A549 (cell line): ENCODE data around the gene ZNF423. TPM values are rescaled to one million over a fixed set of nuclear protein-coding genes. Genes with fewer than 3 reads are reported as not detected.
A peak's percentile ranks its signal among the peaks of the same experiment; 100 is the strongest.

Source experiments
- ATAC-seq, 2 experiments: fragments of 200-7000 bp in 1 of 2; fragments of >200 bp in 1 of 2; cut with Nextera tagmentation in 1 of 2; cut with Tn5 transposase in 1 of 2; 3 replicates each; pipeline versions ENCODE4 v1.8.0 to v1.9.1; 2018 to 2020; ENCODE audit warnings: mild to moderate bottlenecking in 1 of 2, moderate library complexity in 1 of 2
- CTCF ChIA-PET: fragments of 300-600 bp; sonication (Branson Sonifier 250); formaldehyde crosslinking; extraction: SDS; loops from one replicate; lab custom pipeline; 2021; ENCODE audit warnings: antibody characterized with exemption, inconsistent platforms; lab: Yijun Ruan, JAX
- POLR2A ChIA-PET: fragments of 350-600 bp; formaldehyde crosslinking; extraction: SDS; loops from one replicate; lab custom pipeline; 2021; ENCODE audit warnings: antibody characterized with exemption, inconsistent platforms; lab: Yijun Ruan, JAX
- DNase-seq, 2 experiments: peaks; one replicate each; pipeline versions ENCODE4 v3.0.0 to v3.0.0-alpha.2; 2011 to 2016; ENCODE audit warnings: low read depth in 1 of 2, low spot score in 1 of 2
- FAIRE-seq: peaks from 2 replicates; lab custom pipeline; 2011; peaks lifted over from hg19 to GRCh38; lab: Jason Lieb, UNC
- H3K27ac ChIP-seq, 2 experiments: fragments of >200 bp; sonication (Bioruptor Twin); formaldehyde crosslinking; 3 replicates each; pipeline ENCODE4 v1.5.1; 2016 to 2017
- H3K4me1 ChIP-seq: fragments of >200 bp; sonication (Bioruptor Twin); formaldehyde crosslinking; 3 replicates; pipeline ENCODE4 v1.6.1; 2016
- H3K4me2 ChIP-seq: fragments of >200 bp; sonication (Bioruptor Twin); formaldehyde crosslinking; 3 replicates; pipeline ENCODE4 v1.6.1; 2016
- H3K4me3 ChIP-seq: fragments of >200 bp; sonication (Bioruptor Twin); formaldehyde crosslinking; 3 replicates; pipeline ENCODE4 v1.5.1; 2016
- H3K9me3 ChIP-seq: fragments of >200 bp; sonication (Bioruptor Twin); formaldehyde crosslinking; 3 replicates; pipeline ENCODE4 v1.6.1; 2016
- BHLHE40 ChIP-seq: IDR thresholded peaks from 2 replicates; pipeline ENCODE4 v1.6.1; 2012; ENCODE audit warnings: low read depth, low read length, inconsistent platforms
- FOSL2 ChIP-seq, 2 experiments: fragments of 450-650 bp in 1 of 2; fragments of >200 bp in 1 of 2; sonication (Bioruptor Twin) in 1 of 2; formaldehyde crosslinking; IDR thresholded peaks; 2 replicates each; pipeline versions ENCODE4 v1.5.0 to v1.6.1; 2016 to 2020; ENCODE audit warnings: mild to moderate bottlenecking in 1 of 2, moderate library complexity in 1 of 2
- GATA3 ChIP-seq: IDR thresholded peaks from 2 replicates; pipeline ENCODE4 v1.6.1; 2012; ENCODE audit warnings: borderline replicate concordance
- HDAC2 ChIP-seq: fragments of 200-600 bp; sonication (generic); IDR thresholded peaks from 2 replicates; pipeline ENCODE4 v1.6.1; 2016
- HOXA7 ChIP-seq: fragments of 250-450 bp; sonication (Bioruptor Pico); IDR thresholded peaks from 2 replicates; pipeline ENCODE4 v1.5.0; 2020; ENCODE audit warnings: mild to moderate bottlenecking, moderate library complexity
- HOXB5 ChIP-seq: fragments of 250-450 bp; sonication (Bioruptor Pico); IDR thresholded peaks from 2 replicates; pipeline ENCODE4 v1.5.0; 2020; ENCODE audit warnings: mild to moderate bottlenecking, moderate library complexity
- JUNB ChIP-seq: fragments of >200 bp; sonication (Bioruptor Twin); formaldehyde crosslinking; IDR thresholded peaks from 2 replicates; pipeline ENCODE4 v1.6.1; 2016
- MAFK ChIP-seq: fragments of 450-650 bp; IDR thresholded peaks from 2 replicates; pipeline ENCODE4 v1.6.1; 2014; ENCODE audit not compliant: partially characterized antibody
- PHF8 ChIP-seq: fragments of 200-600 bp; sonication (generic); IDR thresholded peaks from 2 replicates; pipeline ENCODE4 v1.6.1; 2016; ENCODE audit warnings: low read depth, mild to moderate bottlenecking, antibody characterized with exemption, moderate library complexity, borderline replicate concordance
- RAD21 ChIP-seq, 2 experiments: fragments of >200 bp in 1 of 2; sonication (Bioruptor Twin) in 1 of 2; formaldehyde crosslinking in 1 of 2; IDR thresholded peaks in 1 of 2; conservative IDR thresholded peaks in 1 of 2; 2 replicates in 1 of 2; 3 replicates in 1 of 2; pipeline ENCODE4 v1.6.1; 2012 to 2018; ENCODE audit warnings: inconsistent platforms in 1 of 2
- RFX5 ChIP-seq: fragments of 450-650 bp; IDR thresholded peaks from 2 replicates; pipeline ENCODE4 v1.7.1; 2014; ENCODE audit warnings: antibody characterized with exemption, mild to moderate bottlenecking, moderate library complexity
- RNF2 ChIP-seq: fragments of 200-600 bp; sonication (generic); IDR thresholded peaks from 2 replicates; pipeline ENCODE4 v1.6.1; 2016; ENCODE audit warnings: low read depth, mild to moderate bottlenecking, antibody characterized with exemption, moderate library complexity, borderline replicate concordance
- SREBF2 ChIP-seq: fragments of 450-650 bp; IDR thresholded peaks from 2 replicates; pipeline ENCODE4 v1.6.1; 2014; ENCODE audit warnings: mild to moderate bottlenecking, moderate library complexity
- ZC3H11A ChIP-seq: fragments of 450-650 bp; IDR thresholded peaks from 2 replicates; pipeline ENCODE4 v1.6.1; 2014; ENCODE audit warnings: antibody characterized with exemption, mild to moderate bottlenecking
- ZFP36 ChIP-seq: fragments of 450-650 bp; IDR thresholded peaks from 2 replicates; pipeline ENCODE4 v1.6.1; 2014; ENCODE audit warnings: borderline replicate concordance; ENCODE audit not compliant: partially characterized antibody
- WGBS: methylation state at CpG from one replicate; pipeline ENCODE4 v1.1.6; 2017; ENCODE audit errors: missing lambda C conversion rate; 5-methylcytosine and 5-hydroxymethylcytosine counted together
- polyA plus RNA-seq, 4 experiments: library from polyadenylated mRNA; depleted of rRNA in 3 of 4; stranded (reverse); fragments of >200 nt; fragmentation: RNase III in 1 of 4; extraction: RNeasy Plus Mini Kit Qiagen cat#74134 plus additional on column Dnase treatment in 1 of 4; gene quantifications; 2 replicates in 3 of 4; 3 replicates in 1 of 4; pipeline ENCODE4 v1.2.3, GENCODE V29; 2011 to 2017
- TF ChIP-seq, protein P1 (sequence below): fragments of 250-450 bp; sonication (Bioruptor Pico); IDR thresholded peaks from 2 replicates; pipeline ENCODE4 v1.5.0; 2021; ENCODE audit warnings: mild to moderate bottlenecking, moderate library complexity, borderline replicate concordance
- TF ChIP-seq, protein P2 (sequence below): IDR thresholded peaks from 2 replicates; pipeline ENCODE4 v1.6.1; 2012

Gene ZNF423
- polyA plus RNA-seq, 2 of the 4 experiments (the other 2 are of a cell fraction) = 0.04 to 0.10 TPM

DNA sequence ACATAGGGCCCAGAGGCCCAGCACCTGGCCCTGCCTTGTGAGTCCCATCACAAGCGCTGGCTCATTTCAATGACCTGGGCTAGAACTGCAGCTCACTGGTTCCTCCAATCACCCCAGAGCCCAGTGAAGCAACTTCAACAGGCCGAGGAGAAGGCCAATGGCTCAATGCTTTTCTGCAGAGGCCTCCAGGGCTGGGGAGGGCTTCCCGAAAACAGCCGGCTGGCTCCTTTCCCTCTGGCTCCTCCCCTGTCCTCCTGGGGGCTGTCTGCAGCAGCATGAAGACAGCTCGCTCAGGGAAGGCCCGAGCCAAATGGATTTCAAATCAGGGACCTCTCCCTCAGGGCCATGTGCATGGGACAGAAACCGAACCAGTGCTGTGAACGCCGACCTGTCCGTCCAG is 121.6 kb downstream of the ZNF423 start (continued):
- TF ChIP-seq SREBF2 = no peak

DNA sequence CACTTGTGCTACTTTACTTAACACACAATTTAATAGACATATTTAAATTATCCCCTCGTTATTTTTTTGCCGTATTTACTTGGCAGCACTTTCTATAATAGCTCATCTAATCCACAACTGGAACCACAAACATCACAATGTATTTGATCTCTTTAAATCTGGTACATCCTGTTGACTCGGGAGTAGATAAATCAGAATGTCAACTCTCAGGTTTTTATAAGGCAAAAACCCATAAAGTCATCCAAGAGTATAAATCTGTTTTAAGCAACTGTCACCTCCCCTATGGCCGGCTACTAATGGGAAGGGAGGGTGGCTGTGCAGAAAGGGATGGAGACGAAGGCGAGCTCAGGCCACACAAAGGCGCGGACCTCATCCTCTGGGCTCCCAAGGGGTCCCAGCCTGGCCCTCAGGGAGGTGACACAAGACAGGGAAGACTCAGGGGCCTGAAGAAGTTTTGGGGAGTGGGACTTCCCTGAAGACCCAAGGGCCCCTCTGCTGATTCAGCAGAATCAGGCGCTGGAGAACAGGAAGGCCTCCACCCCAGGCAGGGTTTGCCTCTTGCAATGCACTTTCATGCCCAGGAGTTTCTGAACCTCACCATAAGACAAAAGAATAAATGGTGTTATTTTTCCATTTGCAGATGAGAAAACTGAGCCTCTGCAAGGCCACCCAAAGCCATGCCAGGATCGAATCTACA is 122.5 kb downstream of the ZNF423 start:
- POLR2A ChIA-PET = no interaction called here
- WGBS = 49% methylated on average over 10 of the region's 10 CpGs
- CTCF ChIA-PET = interaction anchor here (0.5 kb wide), 1 partner anchor 40 kb away, joined by 5 read pairs; no protein-coding TSS in a partner anchor
- FAIRE-seq = no peak
- Histone ChIP-seq H3K4me2 (no peak overlapping the region), H3K4me3 (no peak overlapping the region), H3K27ac (no peak overlapping the region), H3K9me3 (peaks cover 8% of the 10 kb centered on the region), H3K4me1 (no peaks in the 10 kb centered on the region)
- peak; percentile 78 for TF ChIP-seq MAFK
- no peak for TF ChIP-seq HDAC2
- ATAC-seq = no peak
- DNase-seq = no peak

DNA sequence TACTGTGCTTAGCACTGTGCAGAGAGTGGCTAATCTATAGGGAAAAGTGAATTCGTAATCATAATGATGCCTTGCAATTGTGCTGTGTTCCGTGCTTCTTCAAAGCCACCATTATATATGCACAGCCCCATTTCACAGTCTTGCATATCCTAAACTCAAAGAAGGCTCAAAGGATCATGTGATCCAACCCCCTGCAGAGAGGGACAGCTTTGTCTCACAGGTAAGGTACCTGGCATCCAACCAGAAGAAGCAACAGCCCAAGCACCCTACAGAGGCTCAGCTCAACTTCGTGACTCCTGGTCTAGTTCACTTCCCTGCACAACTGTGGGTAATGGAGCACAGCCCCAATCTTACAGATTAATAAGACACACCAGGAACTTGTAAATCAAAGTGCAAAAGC is 124.0 kb downstream of the ZNF423 start:
- WGBS = 10% methylated on average over 3 of the region's 3 CpGs
- FAIRE-seq = no peak
- no peak for ATAC-seq
- CTCF ChIA-PET = no interaction called here
- Histone ChIP-seq H3K9me3 (peaks cover 8% of the 10 kb centered on the region), H3K4me3 (no peak overlapping the region), H3K4me1 (no peaks in the 10 kb centered on the region), H3K27ac (no peak overlapping the region), H3K4me2 (no peak overlapping the region)
- DNase-seq = no peak
- TF ChIP-seq BHLHE40 (no peak), MAFK (no peak), ZC3H11A (no peak), RAD21 (conservative IDR thresholded peaks at IDR 0.05 in 1 of 2, IDR thresholded peaks at IDR 0.05 in 1 of 2) (no peak), GATA3 (no peak), ZFP36 (no peak), FOSL2 (IDR thresholded peaks at IDR 0.05) (no peak), FOSL2 (CRISPR knock-in tag; IDR thresholded peaks at IDR 0.05) (no peak), RNF2 (no peak), JUNB (no peak), RFX5 (no peak), PHF8 (no peak)
- TF ChIP-seq, protein P1, sequence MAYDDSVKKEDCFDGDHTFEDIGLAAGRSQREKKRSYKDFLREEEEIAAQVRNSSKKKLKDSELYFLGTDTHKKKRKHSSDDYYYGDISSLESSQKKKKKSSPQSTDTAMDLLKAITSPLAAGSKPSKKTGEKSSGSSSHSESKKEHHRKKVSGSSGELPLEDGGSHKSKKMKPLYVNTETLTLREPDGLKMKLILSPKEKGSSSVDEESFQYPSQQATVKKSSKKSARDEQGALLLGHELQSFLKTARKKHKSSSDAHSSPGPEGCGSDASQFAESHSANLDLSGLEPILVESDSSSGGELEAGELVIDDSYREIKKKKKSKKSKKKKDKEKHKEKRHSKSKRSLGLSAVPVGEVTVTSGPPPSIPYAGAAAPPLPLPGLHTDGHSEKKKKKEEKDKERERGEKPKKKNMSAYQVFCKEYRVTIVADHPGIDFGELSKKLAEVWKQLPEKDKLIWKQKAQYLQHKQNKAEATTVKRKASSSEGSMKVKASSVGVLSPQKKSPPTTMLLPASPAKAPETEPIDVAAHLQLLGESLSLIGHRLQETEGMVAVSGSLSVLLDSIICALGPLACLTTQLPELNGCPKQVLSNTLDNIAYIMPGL = no peak
- TF ChIP-seq, protein P2, sequence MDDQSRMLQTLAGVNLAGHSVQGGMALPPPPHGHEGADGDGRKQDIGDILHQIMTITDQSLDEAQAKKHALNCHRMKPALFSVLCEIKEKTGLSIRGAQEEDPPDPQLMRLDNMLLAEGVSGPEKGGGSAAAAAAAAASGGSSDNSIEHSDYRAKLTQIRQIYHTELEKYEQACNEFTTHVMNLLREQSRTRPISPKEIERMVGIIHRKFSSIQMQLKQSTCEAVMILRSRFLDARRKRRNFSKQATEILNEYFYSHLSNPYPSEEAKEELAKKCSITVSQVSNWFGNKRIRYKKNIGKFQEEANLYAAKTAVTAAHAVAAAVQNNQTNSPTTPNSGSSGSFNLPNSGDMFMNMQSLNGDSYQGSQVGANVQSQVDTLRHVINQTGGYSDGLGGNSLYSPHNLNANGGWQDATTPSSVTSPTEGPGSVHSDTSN = no peak
- POLR2A ChIA-PET = no interaction called here

DNA sequence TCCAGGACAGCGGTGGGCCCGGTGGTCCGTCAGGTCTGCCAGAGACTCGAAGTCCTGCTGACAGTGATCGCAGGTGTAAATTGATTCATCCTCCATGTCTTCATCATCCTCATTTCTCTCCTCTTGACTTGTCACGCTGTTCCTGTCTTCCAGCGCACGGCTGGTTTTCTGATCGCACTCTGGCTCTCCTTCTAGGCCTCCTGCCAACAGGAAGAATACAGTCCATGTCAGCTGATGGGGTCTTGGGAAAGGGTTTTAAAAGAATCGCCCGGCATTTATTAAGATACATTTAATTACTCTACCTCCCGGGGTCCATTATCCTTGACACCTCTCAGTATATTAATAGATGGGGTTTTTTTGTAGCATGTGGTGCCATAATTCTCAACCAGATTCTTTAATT is 125.1 kb downstream of the ZNF423 start:
- Histone ChIP-seq H3K9me3 (peaks cover 8% of the 10 kb centered on the region), H3K27ac (no peak overlapping the region), H3K4me1 (no peaks in the 10 kb centered on the region), H3K4me2 (no peak overlapping the region), H3K4me3 (no peak overlapping the region)
- FAIRE-seq = no peak
- WGBS = 44% methylated on average over 12 of the region's 12 CpGs
- TF ChIP-seq HOXB5 (no peak), HOXA7 (CRISPR knock-in tag) (no peak)
- POLR2A ChIA-PET = no interaction called here
- DNase-seq = no peak
- ATAC-seq = no peak
- CTCF ChIA-PET = interaction anchor here (1.3 kb wide), 1 partner anchor 127 kb away, joined by 3 read pairs; no protein-coding TSS in a partner anchor
